Stimulated activated CD4-positive, alpha-beta T cell treated with anti-CD3 and anti-CD28 coated beads, Interleukin-15, amount 100 ng/mL, for 1 hour (primary cell): ENCODE measurements around the gene BCR.
A peak's percentile ranks its signal among the peaks of the same experiment; 100 is the strongest.
"Not testable (repeated sequence)": the region's sequence is repeated elsewhere in the genome, so short reads cannot be mapped to it uniquely, and the experiment has no call there.

Experiments
- DNase-seq, 2 donors: peaks; one replicate each; pipeline ENCODE4 v3.0.0-alpha.2; 2020; ENCODE audit warnings: low read depth in 1 of 2, low spot score in 1 of 2

Gene BCR

GRCh38 chr22:23309261-23309660, 129.0 kb downstream of the BCR start:
- DNase-seq, result not testable (repeated sequence)

DNA sequence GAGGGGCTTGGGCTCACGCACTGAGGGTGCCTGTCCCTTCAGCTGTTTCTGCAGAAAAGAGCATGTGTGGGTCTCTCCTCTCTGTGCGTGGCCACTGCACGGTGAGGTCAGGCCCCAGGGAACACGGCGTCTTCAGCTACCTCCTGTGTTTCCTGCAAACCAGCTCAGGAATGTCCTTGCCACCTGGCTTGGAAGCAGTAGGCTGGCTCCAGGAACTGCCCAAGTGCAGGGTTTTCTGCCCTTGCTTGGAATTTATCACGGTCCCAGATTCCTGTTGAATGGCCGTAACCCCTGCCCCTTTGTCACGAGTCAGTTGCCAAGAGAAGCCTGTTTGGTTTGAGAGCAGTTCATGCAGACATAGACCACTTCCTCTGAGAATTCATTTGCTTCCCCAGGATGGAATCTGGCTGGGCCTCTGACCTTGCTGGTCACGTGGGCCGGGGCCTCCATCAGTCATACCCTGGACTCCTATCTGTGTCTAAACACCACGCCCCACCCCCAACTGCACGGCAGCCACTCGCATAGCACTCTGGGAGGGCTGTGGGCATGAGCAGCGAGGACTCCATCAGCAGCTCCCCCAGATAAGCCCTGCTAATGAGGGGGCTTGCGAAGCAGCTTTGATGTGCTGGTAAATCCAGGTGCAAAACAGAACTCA, 130.3 kb downstream of the BCR start:
- not testable (repeated sequence) for DNase-seq

GRCh38 chr22:23311635-23312420, 131.5 kb downstream of the BCR start:
- DNase-seq, result not testable (repeated sequence)

DNA sequence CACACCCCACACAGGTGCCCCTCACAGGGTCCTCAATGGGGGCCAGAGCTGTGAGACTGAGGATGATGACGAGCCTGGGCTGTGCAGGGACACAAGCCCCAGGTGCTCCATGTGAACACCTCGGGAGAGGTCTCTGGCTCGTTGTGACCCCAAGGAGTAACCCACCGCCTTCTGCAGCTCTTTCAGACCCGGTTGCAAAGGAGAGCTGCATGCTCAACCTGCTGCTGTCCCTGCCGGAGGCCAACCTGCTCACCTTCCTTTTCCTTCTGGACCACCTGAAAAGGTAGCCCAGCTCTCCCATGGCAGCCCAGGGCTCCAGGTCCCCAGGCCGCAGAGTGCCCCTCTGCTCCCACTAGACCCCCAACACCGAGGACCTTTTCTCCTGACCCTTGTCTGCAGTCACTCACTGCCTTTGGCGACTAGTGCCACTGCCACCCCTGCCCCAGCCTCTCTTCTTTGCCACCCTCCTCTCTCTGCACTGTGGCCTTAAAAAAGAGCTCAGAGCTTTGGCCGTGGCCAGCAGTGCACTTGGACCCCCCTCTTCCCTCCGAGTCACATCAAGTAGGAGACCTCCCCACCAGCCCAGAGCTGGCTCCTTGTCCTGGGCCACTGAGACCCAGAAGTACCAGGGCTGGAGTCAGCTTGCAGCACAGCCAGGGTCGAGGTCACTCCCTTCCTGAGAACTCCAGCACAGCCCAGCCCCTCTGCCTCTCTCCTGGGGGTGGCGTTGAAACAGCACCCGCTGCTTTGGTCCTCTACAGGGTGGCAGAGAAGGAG, 133.7 kb downstream of the BCR start:
- DNase-seq, result no peak

DNA sequence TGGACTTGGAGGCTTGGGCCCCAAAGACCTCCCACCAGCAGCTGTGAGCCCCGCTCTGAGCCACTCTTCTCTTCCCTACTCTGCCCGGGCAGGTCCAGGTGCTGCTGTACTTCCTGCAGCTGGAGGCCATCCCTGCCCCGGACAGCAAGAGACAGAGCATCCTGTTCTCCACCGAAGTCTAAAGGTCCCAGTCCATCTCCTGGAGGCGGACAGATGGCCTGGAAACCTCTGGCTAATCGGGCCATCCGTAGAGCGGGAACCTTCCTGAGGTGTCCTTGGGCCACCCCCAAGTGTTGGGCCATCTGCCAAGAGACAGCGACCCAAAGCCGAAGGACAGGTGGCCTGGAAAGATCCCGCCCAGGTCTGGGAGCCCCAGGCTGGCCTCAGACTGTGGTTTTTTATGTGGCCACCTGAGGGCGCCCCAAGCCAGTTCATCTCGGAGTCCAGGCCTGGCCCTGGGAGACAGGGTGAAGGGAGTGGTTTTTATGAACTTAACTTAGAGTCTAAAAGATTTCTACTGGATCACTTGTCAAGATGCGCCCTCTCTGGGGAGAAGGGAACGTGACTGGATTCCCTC, 135.1 kb downstream of the BCR start:
- peak in 1 of 2 donors; percentile 31 for DNase-seq

GRCh38 chr22:23316596-23316995, 136.3 kb downstream of the BCR start:
- DNase-seq, result not testable (repeated sequence)

DNA sequence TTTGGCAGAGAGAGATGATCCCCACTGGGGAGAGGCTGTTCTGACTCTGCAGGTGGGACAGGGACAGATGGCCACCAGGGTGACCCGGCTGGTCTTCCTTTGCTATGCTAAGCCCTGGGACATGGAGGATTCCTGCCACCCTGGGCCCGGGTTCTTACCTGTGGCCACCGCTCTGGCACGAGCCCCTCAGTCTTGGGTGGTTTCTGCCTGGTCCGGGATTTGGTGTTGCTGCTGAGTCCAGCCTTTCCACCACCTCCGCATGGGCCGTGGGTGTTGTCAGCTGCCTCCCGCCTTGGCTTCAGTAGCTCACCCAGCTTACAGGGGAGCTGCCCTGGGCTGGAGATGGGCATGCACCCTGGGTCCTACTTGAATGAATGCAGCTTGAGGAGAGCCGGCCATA, 138.0 kb downstream of the BCR start:
- DNase-seq, result not testable (repeated sequence)

GRCh38 chr22:23322497-23323080, 142.3 kb downstream of the BCR start:
- not testable (repeated sequence) for DNase-seq

DNA sequence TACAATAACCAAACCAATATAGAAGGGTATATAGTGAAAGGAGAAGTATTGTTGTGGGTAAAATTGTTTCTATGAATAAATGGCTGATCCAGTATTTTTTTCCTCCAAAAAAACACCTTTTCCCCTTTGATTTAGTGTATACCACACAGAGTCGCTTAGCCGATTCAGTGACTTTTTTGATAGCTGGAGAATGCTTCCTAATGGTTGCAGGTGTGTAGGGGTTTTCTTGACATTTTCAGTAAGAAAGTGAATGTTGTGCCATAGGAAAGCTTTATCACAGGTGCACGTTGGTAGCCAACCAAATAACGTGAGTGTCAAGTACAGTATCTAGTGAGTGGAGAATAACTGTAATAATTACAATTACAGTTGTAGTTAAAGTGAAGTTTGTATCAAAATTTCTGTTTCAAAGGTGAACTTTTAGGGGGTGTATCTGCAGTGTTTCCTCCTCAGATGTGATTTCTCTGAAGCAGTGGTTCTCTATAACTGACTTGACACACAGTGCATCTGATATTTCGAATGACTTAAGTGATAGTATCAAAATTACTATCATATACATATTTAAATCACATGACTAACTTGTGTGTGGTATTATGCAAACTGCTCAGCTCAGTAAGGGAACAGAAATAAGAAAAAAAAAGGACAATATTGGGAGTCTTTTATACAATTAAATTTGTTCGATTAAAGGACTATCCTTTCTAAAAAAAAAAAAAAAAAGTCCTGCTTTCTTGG, 143.8 kb downstream of the BCR start:
- DNase-seq, result not testable (repeated sequence)

DNA sequence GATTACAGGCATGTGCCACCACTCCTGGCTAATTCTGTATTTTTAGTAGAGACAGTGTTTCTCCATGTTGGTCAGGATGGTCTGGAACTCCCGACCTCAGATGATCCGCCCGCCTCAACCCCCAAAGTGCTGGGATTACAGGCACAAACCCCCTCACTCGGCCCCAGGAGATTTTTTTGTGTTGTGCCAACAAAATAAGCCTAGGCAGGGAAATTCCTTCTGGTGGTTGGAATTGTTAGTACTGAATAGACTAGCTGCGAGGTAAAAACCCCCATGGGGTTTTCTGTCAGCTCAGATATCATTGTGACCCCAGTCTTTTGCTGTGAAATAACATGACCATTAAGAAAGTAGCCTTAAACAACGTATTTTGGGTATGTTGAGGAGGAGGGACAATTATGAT, 144.9 kb downstream of the BCR start:
- DNase-seq, result no peak

DNA sequence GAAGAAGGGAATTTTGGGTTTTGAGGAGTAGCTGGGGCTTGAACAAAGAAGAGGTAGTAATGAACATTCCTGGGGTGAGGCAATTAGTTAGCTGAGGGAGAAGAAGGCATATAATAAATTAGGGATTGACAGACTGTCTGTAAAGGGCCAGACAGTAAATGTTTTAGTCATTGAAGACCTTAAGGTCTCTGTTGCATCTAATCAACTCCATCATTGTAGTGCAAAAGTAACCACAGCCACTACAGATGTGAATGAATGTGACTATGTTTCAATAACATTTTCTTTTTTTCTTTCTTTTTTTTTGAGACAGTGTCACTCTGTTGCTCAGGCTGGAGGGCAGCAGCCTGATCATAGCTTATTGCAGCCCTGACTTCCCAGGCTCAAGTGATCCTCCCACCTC, 153.5 kb downstream of the BCR start:
- not testable (repeated sequence) for DNase-seq

DNA sequence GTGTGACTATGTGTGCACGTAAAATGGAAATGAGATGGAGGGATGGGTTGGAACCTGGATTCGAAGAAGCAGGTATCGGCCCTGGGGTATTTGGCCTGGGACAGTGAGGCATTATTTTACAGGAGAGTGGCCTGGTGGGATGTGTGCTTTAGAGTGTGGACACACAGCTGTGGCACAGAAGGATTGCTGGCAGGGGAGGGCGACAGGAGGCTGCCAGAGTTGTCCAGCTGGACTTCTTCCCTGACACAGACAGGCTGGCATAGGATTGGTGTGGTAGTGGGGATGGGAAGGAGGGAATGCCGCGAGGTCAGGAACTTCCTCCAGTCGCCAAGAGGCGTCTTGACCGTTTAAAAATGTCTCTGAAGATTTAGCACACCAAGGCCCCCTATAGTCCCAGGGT, 157.4 kb downstream of the BCR start:
- DNase-seq, result not testable (repeated sequence)

DNA sequence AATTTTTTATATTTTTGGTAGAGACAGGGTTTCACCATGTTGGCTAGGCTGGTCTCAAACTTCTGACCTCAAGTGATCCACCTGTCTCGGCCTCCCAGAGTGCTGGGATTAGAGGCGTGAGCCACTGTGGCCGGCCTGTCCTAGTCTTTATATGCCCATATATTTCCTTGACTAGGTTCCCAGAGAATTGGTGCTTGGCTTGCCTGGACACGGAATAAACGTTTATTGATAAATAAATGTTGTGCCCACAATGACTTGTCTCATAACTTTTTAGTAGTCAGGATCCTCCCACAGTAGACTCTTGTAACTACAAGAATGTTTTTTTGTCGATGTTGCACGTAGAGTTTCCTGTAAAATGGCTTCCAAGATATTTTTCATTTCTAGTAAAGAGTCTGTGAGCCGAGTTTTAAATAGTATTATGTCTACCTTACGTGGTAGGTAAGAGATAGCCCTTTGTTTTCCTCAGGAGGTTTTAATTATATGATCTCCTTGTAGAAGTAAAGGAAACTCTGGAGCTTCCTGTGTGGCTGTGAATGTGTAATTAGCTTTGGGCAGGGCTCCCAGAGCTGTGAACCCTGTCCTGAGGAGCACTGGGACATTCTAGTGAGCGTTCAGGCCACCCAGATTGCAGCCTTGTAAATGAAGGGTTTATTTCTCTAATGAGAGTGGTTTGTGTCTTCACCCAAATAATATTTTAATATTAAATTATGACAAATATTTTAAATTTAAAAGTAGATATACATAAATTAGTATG, 161.8 kb downstream of the BCR start:
- DNase-seq, result not testable (repeated sequence)

- no peak for DNase-seq
These were observed 171.0 kb downstream of the BCR start for GRCh38 chr22:23351321-23351720.

GRCh38 chr22:23353004-23353403, 172.7 kb downstream of the BCR start:
- no peak for DNase-seq

GRCh38 chr22:23353696-23354095, 173.4 kb downstream of the BCR start:
- no peak for DNase-seq

GRCh38 chr22:23356094-23356493, 175.8 kb downstream of the BCR start:
- DNase-seq, result no peak

GRCh38 chr22:23357053-23357452, 176.7 kb downstream of the BCR start:
- DNase-seq, result no peak

DNA sequence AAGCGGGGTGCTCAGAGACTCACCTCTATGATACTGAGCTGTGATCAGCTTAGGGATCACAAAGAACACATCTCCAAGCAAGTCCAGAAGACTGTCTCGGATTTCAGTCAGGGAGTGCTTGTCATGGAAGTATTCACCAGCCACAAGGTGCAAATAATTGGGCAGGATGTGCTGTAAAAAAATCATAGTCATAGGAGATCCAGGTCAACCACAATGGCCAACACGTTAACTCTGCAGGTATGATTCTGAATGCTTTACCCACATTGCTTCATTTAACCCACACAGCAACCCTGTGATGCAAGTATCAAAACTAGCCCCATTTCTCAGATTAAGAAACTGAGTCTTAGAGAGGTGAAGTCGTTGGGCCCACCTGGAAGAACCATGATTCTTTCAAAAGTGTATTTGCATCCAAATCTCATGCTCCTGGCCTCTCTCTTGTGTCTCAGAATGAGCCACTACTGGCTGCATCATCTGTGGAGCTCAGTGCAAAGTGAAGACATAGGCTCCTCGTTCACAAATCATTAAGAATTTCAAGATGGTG, 179.3 kb downstream of the BCR start:
- no peak for DNase-seq
